ENCODE results near the gene B3GNT9. TPM values are rescaled to one million over a fixed set of nuclear protein-coding genes. Genes with fewer than 3 reads are reported as not detected.

B3GNT9 gene, protein sequence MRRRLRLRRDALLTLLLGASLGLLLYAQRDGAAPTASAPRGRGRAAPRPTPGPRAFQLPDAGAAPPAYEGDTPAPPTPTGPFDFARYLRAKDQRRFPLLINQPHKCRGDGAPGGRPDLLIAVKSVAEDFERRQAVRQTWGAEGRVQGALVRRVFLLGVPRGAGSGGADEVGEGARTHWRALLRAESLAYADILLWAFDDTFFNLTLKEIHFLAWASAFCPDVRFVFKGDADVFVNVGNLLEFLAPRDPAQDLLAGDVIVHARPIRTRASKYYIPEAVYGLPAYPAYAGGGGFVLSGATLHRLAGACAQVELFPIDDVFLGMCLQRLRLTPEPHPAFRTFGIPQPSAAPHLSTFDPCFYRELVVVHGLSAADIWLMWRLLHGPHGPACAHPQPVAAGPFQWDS
- 14.0 TPM for total RNA-seq
- long read RNA-seq, partial matches to known transcripts: 2 of 2 reads
- long read RNA-seq, other reads (novel, unspliced or antisense): 0 of 2 reads

DNA sequence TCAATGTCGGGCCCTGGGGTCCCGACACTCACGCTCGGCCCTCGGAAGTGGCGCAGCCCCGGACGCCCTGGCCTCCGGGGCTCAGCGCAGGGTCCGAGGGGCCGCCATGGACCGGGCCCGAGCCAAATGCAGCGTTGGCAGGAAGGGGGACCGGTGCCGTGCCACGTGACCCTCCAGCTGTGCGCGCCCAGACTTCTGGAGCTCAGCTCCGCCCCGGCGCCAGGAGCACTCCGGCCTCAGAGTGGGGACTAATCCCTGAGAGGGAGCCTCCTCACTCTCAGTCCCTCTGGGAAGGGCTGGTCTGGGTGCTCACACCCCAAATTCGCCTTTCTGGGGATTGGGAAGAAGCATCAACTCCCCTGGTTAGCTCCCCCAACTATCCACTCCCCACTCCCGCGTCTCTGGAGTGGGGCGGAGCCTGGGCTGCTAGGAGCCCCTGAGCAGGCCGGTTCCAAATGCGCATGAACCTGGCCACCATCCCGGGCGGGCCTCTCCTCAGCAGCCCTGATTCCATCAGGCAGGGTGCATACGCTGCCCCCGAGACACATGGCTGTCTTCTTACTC is at the start of gene B3GNT9:
TSS of gene B3GNT9 (minus strand) at position 166 of the 564 bp plus-strand sequence. CDS start 513 bp downstream, outside the sequence.
- no peak for DNase-seq (ENCODE audit: low spot score)

DNA sequence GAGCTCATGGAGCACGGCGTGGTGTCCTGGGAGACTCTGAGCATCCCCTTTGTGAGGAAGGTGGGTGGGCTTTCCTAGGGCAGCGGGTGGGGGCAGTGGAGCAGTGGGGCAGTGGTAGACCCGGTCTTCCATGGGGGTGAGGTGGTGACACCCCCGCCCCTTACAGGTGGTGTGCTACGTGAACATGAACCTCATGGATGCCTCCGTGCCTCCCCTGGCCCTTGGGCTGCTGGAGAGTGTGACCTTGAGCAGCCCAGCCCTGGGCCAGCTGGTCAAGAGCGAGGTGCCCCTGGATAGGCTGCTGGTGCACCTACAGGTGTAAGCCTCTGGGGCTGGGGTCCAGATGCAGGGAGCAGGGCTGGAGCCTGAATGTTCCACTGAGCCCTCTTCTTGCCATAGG is 49.7 kb upstream of the B3GNT9 start:
- no peak for DNase-seq (ENCODE audit: low spot score)

DNA sequence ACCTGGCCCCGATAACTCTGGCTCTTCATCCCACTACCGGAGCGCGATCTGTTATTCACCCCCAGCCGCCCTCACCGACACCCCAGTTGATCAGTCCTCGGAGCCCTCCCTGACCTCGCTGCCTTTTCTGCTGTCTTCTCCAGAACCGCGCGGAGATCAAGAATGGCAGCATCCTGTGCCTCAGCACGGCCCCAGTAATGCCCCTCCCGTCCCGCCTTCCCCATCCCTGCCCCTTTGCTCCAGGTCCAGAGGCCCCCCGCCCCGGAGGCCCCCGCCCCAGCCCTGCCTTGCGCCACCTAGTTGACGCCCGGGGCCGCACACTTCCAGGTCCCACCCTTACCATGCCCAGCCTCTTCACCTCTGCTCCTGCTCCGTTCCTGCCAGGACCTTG is 49.0 kb upstream of the B3GNT9 start:
- no peak for DNase-seq (ENCODE audit: low spot score)

DNA sequence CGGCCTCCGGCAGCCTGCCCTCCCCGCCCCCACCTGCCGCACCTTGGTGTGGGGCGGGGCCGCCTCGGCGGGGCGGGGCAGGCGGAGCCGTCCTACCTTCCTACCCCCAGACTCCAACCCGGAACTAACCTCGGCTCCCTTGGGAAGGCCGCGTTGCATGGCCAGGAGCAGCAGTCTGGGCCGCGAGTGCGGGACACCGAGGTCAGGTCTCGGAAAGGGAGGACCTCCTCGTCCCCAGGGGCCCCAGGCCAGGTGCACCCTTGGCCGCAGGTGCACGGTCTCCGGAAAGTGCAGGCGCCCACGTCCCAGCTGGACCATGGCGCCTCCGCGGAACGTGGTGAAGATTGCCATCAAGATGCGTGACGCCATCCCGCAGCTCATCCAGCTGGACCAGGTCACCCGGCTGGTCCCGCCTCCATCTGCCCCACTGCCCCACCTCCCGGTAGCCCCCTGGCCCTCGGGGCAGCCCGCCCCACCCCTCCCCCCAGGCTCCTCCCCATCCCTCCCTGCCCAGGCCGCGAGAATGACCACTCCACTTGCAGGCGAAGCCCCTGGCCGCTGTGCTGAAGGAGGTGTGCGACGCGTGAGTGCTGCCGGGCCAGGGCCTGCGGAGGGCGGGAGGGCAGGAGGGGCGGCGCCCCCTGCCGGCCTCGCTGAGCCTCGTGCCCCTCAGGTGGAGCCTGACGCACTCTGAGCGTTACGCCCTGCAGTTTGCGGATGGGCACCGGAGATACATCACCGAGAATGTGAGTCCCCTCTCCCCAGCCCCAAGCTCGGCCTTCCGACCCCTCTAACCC is 48.4 kb upstream of the B3GNT9 start, which contains the start of gene ELMO3:
TSS of gene ELMO3 (plus strand) at position 121 of the 797 bp plus-strand sequence. CDS start at position 317, 196 bp downstream.
- DNase-seq (ENCODE audit: low spot score): no peak

DNA sequence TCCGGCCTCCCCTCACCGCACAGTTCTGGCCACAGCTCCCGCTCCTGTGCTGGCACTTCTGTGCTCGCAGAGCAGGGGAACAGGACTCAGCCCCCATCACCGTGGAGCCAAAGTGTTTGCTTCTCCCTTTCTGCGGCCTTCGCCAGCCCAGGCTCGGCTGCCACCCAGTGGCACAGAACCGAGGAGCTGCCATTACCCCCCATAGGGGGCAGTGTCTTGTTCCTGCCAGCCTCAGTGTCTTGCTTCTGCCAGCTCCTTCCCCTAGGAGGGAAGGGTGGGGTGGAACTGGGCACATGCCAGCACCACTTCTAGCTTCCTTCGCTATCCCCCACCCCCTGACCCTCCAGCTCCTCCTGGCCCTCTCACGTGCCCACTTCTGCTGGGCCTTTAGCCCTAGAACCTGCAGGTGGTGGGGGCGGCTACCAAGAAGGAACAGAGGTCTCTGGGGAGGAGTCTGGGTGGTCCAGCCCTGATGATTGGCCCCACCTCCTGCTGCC is 47.5 kb upstream of the B3GNT9 start:
- no peak for DNase-seq (ENCODE audit: low spot score)

DNA sequence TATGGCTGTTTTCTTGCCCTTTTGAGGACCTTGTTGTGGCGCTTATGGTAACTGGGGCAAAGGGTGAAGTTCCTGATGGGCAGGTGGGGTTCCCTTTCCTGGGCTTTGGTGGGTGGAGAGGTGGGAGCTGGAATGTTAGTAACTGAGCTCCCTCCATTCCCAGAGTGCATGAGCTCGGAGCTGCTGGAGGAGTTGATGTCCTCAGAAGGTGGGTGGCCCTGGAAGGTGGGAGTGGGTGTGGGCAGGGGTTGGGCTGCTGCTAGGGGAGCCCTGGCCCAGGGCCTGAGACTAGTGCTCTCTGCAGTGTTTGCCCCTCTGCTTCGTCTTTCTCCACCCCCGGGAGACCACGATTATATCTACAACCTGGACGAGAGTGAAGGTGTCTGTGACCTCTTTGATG is 46.9 kb upstream of the B3GNT9 start:
- no peak for DNase-seq (ENCODE audit: low spot score)

DNA sequence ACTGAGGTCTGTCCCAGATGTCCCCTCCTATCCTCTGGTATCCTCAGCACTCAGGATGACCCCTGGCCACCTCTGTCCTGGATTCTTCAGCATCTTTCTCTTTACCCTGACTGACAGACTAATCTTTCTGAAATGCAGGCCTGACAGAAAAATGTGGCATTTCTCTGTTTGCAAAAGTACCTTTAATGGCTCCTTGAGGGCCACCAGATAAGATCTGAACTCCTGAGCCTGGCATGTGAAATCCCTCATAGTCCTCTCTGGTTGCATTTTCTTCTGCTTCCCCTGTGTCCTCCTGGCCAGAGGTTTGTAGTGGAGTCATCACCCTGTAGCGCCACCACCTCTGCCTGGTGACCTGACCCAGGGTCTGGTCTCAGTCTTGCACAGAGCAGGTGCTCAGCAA is 46.1 kb upstream of the B3GNT9 start:
- DNase-seq (ENCODE audit: low spot score): no peak

DNA sequence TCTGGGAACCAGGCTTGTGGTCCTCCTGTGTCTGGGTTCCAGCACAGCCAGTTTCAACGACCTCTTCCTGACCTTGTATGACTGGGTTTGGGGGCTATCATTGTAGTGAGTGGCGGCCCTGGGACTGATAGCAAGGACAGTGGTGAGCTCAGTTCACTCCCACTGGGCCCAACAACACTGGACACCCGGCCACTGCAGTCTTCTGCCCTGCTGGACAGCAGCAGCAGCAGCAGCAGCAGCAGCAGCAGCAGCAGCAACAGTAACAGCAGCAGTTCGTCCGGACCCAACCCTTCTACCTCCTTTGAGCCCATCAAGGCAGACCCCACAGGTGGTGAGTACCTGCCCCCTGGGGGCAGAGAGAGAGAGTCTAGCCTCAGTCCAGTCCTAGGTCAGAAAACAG is 44.9 kb upstream of the B3GNT9 start:
- DNase-seq (ENCODE audit: low spot score): no peak

DNA sequence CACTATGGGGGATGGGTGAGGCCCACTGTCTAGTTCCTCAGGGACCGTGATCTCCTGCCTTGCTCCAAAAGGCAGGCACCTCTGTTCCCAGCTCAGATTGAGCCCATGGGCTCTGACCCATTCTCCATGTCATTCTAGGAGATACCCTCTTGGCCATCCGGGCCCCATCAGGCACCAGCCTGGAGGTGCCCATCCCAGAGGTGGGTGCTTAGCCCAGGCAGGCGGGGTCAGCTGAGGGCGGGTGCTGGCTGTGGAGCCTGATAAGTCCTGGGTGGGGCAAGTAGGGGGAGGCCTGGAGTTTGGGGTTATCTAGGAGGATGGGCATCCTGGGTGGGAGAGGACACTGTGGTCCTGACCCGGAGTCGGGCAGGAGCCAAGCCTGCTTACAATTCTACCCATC is 43.5 kb upstream of the B3GNT9 start:
- DNase-seq (ENCODE audit: low spot score): no peak

DNA sequence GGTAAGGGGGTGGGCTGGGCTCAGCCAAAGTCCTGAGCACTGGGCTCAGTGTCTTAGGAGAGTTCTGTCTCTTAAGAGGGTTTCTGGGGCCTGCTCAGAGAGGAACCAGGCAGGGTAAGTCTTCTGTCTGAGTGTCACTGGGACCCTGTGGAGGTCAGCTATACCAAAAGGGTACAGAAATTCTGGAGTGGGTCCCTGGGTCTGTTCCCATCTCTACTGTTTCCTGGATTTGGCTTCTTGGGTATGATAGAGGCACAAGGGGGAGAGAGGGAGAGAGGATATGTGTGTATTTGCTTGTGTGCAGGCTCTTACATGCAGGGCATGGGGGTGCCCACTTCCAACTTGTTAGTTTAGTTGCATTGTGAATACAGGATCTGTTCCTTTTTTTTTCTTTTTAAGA is 42.7 kb upstream of the B3GNT9 start:
- no peak for DNase-seq (ENCODE audit: low spot score)

DNA sequence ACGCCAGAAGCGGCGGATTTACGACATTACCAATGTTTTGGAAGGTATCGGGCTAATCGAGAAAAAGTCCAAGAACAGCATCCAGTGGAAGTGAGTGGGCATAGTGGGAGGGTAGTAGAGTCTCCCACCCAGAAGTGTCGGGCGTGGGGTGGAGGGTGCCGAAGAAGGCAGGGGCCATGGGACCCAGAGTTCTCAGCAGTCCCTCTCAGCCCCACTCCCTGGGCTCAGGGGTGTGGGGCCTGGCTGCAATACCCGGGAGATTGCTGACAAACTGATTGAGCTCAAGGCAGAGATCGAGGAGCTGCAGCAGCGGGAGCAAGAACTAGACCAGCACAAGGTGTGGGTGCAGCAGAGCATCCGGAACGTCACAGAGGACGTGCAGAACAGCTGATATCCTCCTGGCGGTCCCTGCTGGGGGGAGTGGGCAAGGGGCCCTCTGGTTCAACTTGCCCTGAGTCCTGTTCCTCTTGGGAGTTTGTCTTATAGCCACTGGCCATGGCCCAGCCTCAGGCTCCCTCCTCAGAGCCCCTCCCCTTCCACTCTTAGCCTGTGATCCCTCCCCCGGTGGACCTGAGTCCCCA is 42.1 kb upstream of the B3GNT9 start:
- no peak for DNase-seq (ENCODE audit: low spot score)

DNA sequence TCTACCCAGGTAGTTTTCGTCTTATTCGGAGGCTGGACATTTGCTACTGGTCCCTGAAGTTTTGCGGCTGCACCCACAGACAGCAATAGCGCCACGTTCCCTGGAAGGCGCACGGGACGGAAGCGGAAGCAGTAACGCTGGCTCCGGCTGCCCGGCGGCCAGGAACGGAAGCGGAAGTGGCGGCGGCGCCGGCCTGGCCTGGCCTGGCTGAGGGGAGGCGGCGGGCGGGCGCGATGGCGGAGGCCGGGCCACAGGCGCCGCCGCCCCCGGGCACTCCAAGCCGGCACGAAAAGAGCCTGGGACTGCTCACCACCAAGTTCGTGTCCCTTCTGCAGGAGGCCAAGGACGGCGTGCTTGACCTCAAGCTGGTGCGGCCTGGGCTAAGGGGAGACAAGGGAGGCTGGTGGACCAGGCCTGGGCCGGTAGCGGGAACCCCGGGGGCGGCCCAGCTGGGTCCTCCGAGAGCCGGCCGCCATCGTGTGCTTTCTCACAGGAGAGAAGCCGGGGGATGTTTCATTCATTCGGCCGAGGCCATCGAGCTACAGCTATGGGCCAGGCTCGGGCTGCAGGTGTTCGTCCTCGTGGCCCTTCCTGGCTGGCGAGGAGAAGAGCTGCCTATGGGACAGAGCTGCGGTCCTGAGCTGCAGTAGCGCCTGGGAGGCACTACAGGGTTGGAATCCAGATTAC is 41.3 kb upstream of the B3GNT9 start, which contains the start of gene E2F4:
TSS of gene E2F4 (plus strand) at position 161 of the 687 bp plus-strand sequence. CDS start at position 234, 73 bp downstream.
- DNase-seq (ENCODE audit: low spot score): peak; percentile 96

DNA sequence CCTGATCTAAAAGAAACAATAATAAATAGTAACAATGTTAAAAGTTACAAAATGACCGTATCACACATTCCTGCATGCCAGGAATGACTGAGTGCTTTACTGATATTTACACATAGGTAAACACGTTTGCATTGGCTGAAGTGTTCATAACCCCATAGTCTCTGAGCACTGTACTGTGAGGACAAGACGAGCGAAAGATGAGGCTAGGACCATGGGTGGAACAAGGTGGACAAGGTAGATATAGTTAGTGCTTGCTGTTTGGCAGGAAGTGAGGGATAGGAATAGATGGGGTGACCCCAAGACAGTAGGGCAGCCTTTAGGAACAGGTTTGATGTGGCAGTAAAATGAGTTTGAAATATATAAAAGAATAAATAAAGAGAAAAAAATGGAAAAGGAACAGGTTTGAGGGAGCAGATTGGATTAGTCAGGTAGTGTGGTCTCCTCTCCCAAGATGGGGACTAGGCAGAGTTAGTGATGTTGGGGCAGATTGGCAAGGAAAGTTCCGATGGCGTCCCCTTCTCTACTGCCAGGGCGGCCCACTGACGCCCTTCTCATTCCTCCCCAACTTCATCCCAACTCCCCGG is 40.7 kb upstream of the B3GNT9 start:
- no peak for DNase-seq (ENCODE audit: low spot score)

DNA sequence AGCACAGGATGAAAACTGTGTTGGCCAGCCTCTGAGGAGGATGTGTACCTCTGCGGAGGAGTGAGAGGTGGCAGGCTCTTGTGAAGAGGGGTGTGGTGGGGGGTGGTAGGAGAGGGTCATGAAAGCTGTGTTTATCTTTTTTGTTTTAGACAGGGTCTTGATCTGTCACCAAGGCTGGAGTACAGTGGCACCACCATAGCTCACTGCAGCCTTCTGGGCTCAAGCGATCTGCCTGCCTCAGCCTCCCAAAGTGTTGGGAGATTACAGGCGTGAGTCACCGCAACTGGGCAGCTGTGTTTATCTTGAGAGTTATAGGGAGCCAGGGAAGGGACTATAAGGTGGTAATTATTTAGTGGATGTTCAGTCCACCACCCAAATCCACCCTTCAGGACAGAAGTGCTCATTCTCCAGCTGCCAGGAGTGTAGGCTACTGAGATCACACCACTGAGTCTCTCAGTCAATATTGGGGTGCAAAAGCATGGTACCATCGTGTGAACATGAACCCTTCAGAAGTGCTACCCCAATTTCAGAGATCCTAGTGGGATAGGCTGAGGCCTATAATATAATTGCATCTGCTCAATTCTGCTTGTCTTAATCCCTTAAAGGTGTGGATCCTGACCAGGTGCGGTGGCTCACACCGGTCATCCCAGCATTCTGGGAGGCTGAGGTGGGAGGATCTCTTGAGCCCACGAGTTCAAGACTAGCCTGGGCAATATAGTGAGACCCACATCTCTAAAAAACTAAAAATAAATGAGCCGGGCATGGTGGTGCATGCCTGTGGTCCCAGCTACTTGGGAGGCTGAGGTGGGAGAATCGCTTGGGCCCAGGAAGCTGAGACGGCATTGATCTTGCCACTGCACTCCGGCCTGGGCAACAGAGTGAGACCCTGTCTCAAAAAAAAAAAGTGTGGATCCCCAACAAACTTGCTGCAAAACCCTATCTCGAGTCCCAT is 39.9 kb upstream of the B3GNT9 start:
- DNase-seq (ENCODE audit: low spot score): no peak

DNA sequence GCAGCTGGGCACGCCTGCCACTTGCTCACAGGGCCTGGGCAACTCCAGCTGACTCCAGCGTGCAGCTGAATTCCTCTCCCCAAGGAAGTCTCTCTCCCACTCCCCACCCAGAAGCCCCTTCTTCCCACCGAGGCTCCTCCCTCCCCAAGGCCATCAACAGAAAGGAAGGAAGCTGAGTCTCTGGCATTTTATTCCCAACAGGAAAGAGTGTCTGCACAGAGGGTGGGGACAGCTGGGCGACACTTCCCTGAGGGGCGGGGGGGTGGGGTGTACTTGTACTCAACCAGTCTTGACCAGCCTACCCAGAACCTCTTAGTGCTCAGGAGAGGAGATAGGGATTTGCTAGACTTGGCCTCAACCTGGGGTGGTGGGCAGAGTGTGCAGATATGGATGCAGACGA is 39.2 kb upstream of the B3GNT9 start, which contains the start of gene EXOC3L1:
TSS of gene EXOC3L1 (minus strand) at position 96 of the 400 bp plus-strand sequence. CDS start 460 bp downstream, outside the sequence.
- DNase-seq (ENCODE audit: low spot score): no peak

DNA sequence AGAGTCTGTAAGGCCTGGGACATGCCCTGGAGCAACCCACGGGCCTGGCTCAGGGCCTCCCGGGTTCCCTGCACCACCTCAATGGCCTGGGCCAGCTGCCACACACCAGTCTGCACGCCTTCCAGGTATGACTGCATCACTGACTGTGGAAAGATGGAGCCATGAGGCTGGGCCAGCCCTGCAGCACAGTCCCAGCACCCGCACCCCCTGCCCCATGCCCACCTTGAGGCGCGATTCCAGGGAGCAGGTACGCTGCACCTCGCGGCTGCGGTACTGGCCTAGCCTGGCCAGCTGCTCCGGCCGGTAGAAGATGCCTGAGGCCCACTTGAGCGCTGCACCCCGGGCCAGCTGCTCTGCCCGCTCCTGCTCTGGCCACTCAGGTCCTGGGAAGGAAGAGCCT is 38.0 kb upstream of the B3GNT9 start:
- no peak for DNase-seq (ENCODE audit: low spot score)

DNA sequence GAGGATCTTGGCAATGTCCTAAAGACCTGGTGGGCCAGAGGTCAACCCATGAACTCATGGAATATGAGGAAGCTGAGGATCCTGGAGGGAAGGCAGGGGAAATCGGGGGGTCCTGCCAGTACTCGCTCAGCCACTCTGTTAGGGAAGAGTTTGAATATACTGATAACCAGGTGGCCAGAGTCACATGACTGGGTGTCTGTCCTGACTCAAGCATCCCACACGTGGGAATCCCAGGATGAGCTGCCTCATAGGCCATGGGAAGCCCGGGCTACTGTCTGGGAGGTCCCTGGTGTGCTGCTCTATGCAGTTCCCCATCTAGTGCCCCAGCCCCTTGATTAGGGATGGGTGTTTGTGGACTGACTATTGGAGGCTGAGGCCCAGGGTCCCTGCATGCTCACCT is 37.5 kb upstream of the B3GNT9 start:
- no peak for DNase-seq (ENCODE audit: low spot score)

DNA sequence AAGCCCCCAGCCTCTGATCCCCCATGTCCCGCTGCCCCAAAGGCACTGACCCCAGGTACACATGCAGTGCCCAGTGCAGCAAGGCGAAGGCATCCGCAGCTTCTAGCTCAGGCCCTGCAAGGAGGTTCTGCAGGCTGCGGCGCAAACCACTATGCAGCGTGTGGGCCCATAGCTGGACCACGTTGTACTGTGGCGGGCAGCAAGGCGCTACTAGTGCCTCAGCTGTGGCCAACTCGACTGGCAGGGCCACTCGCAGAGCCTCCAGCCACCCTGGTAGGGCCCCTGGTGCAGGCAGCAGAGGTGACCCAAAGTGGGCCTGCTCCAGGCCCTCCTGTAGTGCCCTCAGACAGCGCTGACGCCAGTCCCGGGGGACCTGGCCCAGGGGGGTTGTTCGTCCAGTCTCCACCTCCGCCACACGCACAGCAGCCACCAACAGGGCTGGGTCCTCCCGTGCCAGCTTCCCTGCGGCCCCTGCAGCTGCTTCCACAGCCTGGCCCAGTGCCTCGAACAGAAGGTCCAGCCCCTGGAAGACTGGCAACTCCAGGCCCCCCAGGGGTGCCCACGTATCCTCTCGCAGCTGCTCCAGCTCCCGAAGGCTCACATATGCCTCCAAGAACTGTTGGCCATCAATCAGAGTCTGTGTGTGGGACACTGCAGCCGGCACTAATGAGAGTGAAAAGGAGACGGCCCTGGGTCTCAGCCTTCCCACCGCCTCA is 36.5 kb upstream of the B3GNT9 start:
- no peak for DNase-seq (ENCODE audit: low spot score)

Measured in mesenteric fat pad (tissue), 1 donor.